GM12878 (cell line): ENCODE results near the gene CNN3. TPM values are rescaled to one million over a fixed set of nuclear protein-coding genes. Genes with fewer than 3 reads are reported as not detected.

ENCODE experiments used
- ATAC-seq: fragments of 200-7000 bp; cut with Tn5 transposase; 3 replicates; pipeline ENCODE4 v1.9.1; 2020; ENCODE audit warnings: mild to moderate bottlenecking, moderate library complexity
- BruUV-seq: library from RNA; stranded (reverse); fragments of 400-500 nt; replicated peaks from 2 replicates; lab custom pipeline; 2021; lab: Mats Ljungman, UMichigan
- CTCF ChIA-PET: fragments of 300-600 bp; sonication (Branson Sonifier 250); formaldehyde crosslinking; extraction: SDS; loops from one replicate; lab custom pipeline; 2021; ENCODE audit warnings: inconsistent platforms; lab: Yijun Ruan, JAX
- POLR2A ChIA-PET: fragments of 350-600 bp; formaldehyde crosslinking; extraction: SDS; loops from one replicate; lab custom pipeline; 2021; ENCODE audit warnings: inconsistent platforms; lab: Charles Lee
- RAD21 ChIA-PET: fragments of 300-600 bp; sonication (Branson Sonifier 250); formaldehyde crosslinking; loops from one replicate; lab custom pipeline; 2023; ENCODE audit warnings: antibody characterized with exemption; ENCODE audit not compliant: unreplicated experiment; lab: Charles Lee
- SMC1A ChIA-PET: fragments of 300-600 bp; sonication (Branson Sonifier 250); formaldehyde crosslinking; loops from one replicate; lab custom pipeline; 2023; ENCODE audit not compliant: unreplicated experiment, uncharacterized antibody; lab: Charles Lee
- DNase-seq: peaks from one replicate; pipeline ENCODE4 v3.0.0-alpha.2; 2011; ENCODE audit warnings: low read depth, low spot score
- FAIRE-seq: peaks from 3 replicates; lab custom pipeline; 2011; peaks lifted over from hg19 to GRCh38; lab: Jason Lieb, UNC
- H2AFZ ChIP-seq: 2 replicates; pipeline ENCODE4 v1.6.0; 2011; ENCODE audit warnings: low read depth, low read length, control low read depth; ENCODE audit not compliant: control insufficient read depth
- H3K27ac ChIP-seq: 2 replicates; pipeline ENCODE4 v1.5.1; 2011; ENCODE audit warnings: control low read depth; ENCODE audit not compliant: control insufficient read depth, insufficient read depth
- H3K27me3 ChIP-seq, 2 experiments: replicated peaks in 1 of 2; 2 replicates each; pipeline versions ENCODE4 v1.6.0 to v1.6.1; 2011; ENCODE audit warnings: low read length in 1 of 2; ENCODE audit not compliant: control insufficient read depth in 2 of 2, insufficient read depth in 2 of 2
- H3K36me3 ChIP-seq, 2 experiments: 2 replicates each; pipeline ENCODE4 v1.5.1; 2011; ENCODE audit warnings: low read length in 1 of 2; ENCODE audit not compliant: control insufficient read depth in 2 of 2, insufficient read depth in 2 of 2
- H3K4me1 ChIP-seq: 2 replicates; pipeline ENCODE4 v1.6.1; 2011; ENCODE audit warnings: mild to moderate bottlenecking, low read length, moderate library complexity, mixed read lengths; ENCODE audit not compliant: control insufficient read depth, insufficient read depth
- H3K4me2 ChIP-seq: 2 replicates; pipeline ENCODE4 v1.6.0; 2011; ENCODE audit warnings: control low read depth; ENCODE audit not compliant: control insufficient read depth, insufficient read depth
- H3K4me3 ChIP-seq: fragments of 200-600 bp; sonication (generic); 2 replicates; pipeline ENCODE4 v1.5.1; 2016
- H3K79me2 ChIP-seq: 2 replicates; pipeline ENCODE4 v1.6.0; 2011; ENCODE audit warnings: low read length; ENCODE audit not compliant: control insufficient read depth, insufficient read depth
- H3K9ac ChIP-seq: 2 replicates; pipeline ENCODE4 v1.8.0; 2011; ENCODE audit warnings: low read length, control low read depth, mixed read lengths; ENCODE audit not compliant: control insufficient read depth, insufficient read depth
- H3K9me3 ChIP-seq: replicated peaks from 3 replicates; pipeline ENCODE4 v1.5.1; 2011; ENCODE audit warnings: mild to moderate bottlenecking, low read length; ENCODE audit not compliant: control insufficient read depth, insufficient read depth
- H4K20me1 ChIP-seq: 2 replicates; pipeline ENCODE4 v1.6.0; 2011; ENCODE audit not compliant: control insufficient read depth, insufficient read depth
- HDAC2 ChIP-seq: fragments of 200-600 bp; sonication (generic); IDR thresholded peaks from 2 replicates; pipeline ENCODE4 v1.6.1; 2017
- LARP7 ChIP-seq: fragments of 450-650 bp; IDR thresholded peaks from 2 replicates; pipeline ENCODE4 v1.6.1; 2017; ENCODE audit warnings: mild to moderate bottlenecking
- MTA2 ChIP-seq: fragments of 450-650 bp; IDR thresholded peaks from 2 replicates; pipeline ENCODE4 v1.6.1; 2016; ENCODE audit warnings: low read depth, mild to moderate bottlenecking, moderate library complexity
- NFIC ChIP-seq: IDR thresholded peaks from 2 replicates; pipeline ENCODE4 v1.6.1; 2012; ENCODE audit warnings: low read depth, mild to moderate bottlenecking, inconsistent platforms, low read length, moderate library complexity
- NFYB ChIP-seq: IDR thresholded peaks from 2 replicates; pipeline ENCODE4 v1.6.1; 2011; ENCODE audit warnings: low read depth, mild to moderate bottlenecking, low read length, improper control_type of control experiment, moderate library complexity; ENCODE audit not compliant: insufficient read depth
- NR2C1 ChIP-seq: fragments of 450-650 bp; IDR thresholded peaks from 2 replicates; pipeline ENCODE4 v1.6.1; 2017; ENCODE audit warnings: antibody characterized with exemption, mild to moderate bottlenecking, moderate library complexity
- SIN3A ChIP-seq: IDR thresholded peaks from 2 replicates; pipeline ENCODE4 v1.6.1; 2012; ENCODE audit warnings: low read depth, low read length, improper control_type of control experiment
- STAT1 ChIP-seq: fragments of 450-650 bp; conservative IDR thresholded peaks from 2 replicates; pipeline ENCODE4 v1.6.1; 2014; ENCODE audit warnings: antibody characterized with exemption, mild to moderate bottlenecking
- SUPT20H ChIP-seq: IDR thresholded peaks from 2 replicates; pipeline ENCODE4 v1.6.1; 2011; ENCODE audit warnings: low read depth, mild to moderate bottlenecking, low read length, moderate library complexity, borderline replicate concordance; ENCODE audit not compliant: control insufficient read depth
- YBX1 ChIP-seq: fragments of 450-650 bp; IDR thresholded peaks from 2 replicates; pipeline ENCODE4 v1.6.1; 2016; ENCODE audit warnings: antibody characterized with exemption
- ZNF217 ChIP-seq: fragments of 450-650 bp; IDR thresholded peaks from 2 replicates; pipeline ENCODE4 v1.6.1; 2017; ENCODE audit warnings: antibody characterized with exemption, mild to moderate bottlenecking
- ZNF274 ChIP-seq: IDR thresholded peaks from one replicate; pipeline ENCODE4 v1.8.0; 2011; ENCODE audit not compliant: insufficient read length, insufficient read depth
- WGBS: methylation state at CpG from one replicate; pipeline ENCODE4 v1.1.6; 2016; ENCODE audit warnings: low lambda C conversion rate; ENCODE audit not compliant: insufficient replicate concordance, insufficient coverage; ENCODE audit errors: missing lambda C conversion rate; 5-methylcytosine and 5-hydroxymethylcytosine counted together
- in situ Hi-C: fragments of 300-500 bp; cut with MboI; formaldehyde crosslinking; loops from 9 replicates; pipeline ENCODE4 v1.14.3; 2018; ENCODE audit warnings: mixed read lengths
- intact Hi-C: fragments of 100-400 bp; cut with micrococcal nuclease; formaldehyde crosslinking; loops from one replicate; pipeline ENCODE4 v1.14.2; 2022; ENCODE audit not compliant: unreplicated experiment
- polyA plus RNA-seq, 11 experiments: library from polyadenylated mRNA; depleted of rRNA in 4 of 11; unstranded in 6 of 11; stranded (reverse) in 5 of 11; fragments of >200 nt; fragmentation: Nextera tagmentation in 4 of 11; fragmentation: Illumina TruSeq in 1 of 11; extraction: Ambion mirVana in 4 of 11; extraction: Trizol in 1 of 11; gene quantifications; 1 replicate in 1 of 11; 2 replicates in 10 of 11; pipeline versions ENCODE4 v1.2.1 to v1.2.3, GENCODE V29; 2011 to 2016; ENCODE audit warnings: inconsistent platforms in 2 of 11, missing spikeins in 2 of 11, low read depth in 1 of 11
- total RNA-seq, 4 experiments: library from RNA; depleted of rRNA in 3 of 4; stranded (reverse); fragments of >200 nt in 3 of 4; fragmentation: Illumina TruSeq in 1 of 4; extraction: Trizol in 1 of 4; gene quantifications; 2 replicates each; pipeline versions ENCODE4 v1.2.1 to v1.2.3, GENCODE V29; 2013 to 2021
- TF ChIP-seq, protein P1 (sequence below): fragments of 450-650 bp; IDR thresholded peaks from 2 replicates; pipeline ENCODE4 v1.6.1; 2016; ENCODE audit warnings: mild to moderate bottlenecking
- TF ChIP-seq, protein P2 (sequence below): fragments of 450-650 bp; formaldehyde crosslinking; IDR thresholded peaks from 2 replicates; pipeline ENCODE4 v1.5.0; 2022; ENCODE audit warnings: mild to moderate bottlenecking, missing genetic modification characterization
- TF ChIP-seq, protein P3 (sequence below): fragments of 450-650 bp; IDR thresholded peaks from 2 replicates; pipeline ENCODE4 v1.6.1; 2017; ENCODE audit warnings: mild to moderate bottlenecking
- TF ChIP-seq, protein P4 (sequence below): fragments of 450-650 bp; formaldehyde crosslinking; IDR thresholded peaks from 2 replicates; pipeline ENCODE4 v1.4.0; 2022; ENCODE audit warnings: mild to moderate bottlenecking, moderate library complexity

Gene CNN3
- total and polyA plus RNA-seq, 10 of the 15 experiments (the other 5 are each of a cell fraction or from before 2014, with no cell fraction given): 0.20 to 48.4 (median 34.3) TPM

DNA sequence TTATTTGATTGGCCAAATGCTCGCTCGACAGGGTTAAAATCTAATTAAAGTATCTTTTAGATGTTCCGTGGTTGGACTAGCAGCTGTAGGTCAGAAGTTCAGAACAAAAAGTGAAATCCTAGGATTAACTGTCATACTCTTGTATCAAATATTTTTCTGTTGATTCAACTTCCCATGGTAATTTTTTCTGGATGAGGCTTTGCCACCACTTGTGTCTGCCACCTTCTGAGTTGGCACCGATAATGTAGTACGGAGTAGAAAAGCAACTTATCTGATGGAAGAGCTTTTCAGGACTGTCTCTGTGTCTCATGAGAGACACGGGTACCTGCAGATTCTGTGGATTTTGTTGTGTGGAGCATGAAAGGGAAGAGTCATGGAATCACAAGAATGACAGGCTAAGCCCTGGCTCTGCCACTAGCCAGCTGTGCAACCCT lies 44.6 kb upstream of the CNN3 start:
- RAD21 ChIA-PET: no interaction called here
- Histone ChIP-seq H2AFZ (no peak overlapping the region), H3K27ac (no peak overlapping the region), H3K4me3 (no peak overlapping the region), H3K4me2 (no peak overlapping the region), H3K4me1 (no peaks in the 10 kb centered on the region), H4K20me1 (no peaks in the 10 kb centered on the region), H3K79me2 (no peaks in the 10 kb centered on the region), H3K36me3 (no peaks in the 10 kb centered on the region), H3K9ac (no peak overlapping the region), H3K9me3 (no peaks in the 10 kb centered on the region), H3K27me3 (no peaks in the 10 kb centered on the region)
- in situ Hi-C loops (no loop called here), intact Hi-C loops (no loop called here)
- ATAC-seq (no peak), DNase-seq (no peak), FAIRE-seq (no peak)
- POLR2A ChIA-PET: interaction anchor here (1.0 kb wide), 1 partner anchor 28 kb away, joined by 5 read pairs; no protein-coding TSS in a partner anchor
- no TSS peak for BruUV-seq
- CTCF ChIA-PET: no interaction called here
- WGBS: 80% methylated on average over 6 of the region's 6 CpGs
- SMC1A ChIA-PET: interaction anchor here (1.0 to 1.2 kb wide), 2 partner anchors 31 to 109 kb away, joined by 3 read pairs; no protein-coding TSS in a partner anchor
- TF ChIP-seq MTA2 (no peak), NFIC (no peak), SIN3A (no peak), HDAC2 (no peak), NFYB (no peak), LARP7 (no peak), ZNF217 (no peak), ZNF274 (no peak), STAT1 (no peak), YBX1 (no peak), SUPT20H (no peak), NR2C1 (no peak)
- TF ChIP-seq, protein P1, sequence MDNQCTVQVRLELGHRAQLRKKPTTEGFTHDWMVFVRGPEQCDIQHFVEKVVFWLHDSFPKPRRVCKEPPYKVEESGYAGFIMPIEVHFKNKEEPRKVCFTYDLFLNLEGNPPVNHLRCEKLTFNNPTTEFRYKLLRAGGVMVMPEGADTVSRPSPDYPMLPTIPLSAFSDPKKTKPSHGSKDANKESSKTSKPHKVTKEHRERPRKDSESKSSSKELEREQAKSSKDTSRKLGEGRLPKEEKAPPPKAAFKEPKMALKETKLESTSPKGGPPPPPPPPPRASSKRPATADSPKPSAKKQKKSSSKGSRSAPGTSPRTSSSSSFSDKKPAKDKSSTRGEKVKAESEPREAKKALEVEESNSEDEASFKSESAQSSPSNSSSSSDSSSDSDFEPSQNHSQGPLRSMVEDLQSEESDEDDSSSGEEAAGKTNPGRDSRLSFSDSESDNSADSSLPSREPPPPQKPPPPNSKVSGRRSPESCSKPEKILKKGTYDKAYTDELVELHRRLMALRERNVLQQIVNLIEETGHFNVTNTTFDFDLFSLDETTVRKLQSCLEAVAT: no peak
- TF ChIP-seq, protein P2, sequence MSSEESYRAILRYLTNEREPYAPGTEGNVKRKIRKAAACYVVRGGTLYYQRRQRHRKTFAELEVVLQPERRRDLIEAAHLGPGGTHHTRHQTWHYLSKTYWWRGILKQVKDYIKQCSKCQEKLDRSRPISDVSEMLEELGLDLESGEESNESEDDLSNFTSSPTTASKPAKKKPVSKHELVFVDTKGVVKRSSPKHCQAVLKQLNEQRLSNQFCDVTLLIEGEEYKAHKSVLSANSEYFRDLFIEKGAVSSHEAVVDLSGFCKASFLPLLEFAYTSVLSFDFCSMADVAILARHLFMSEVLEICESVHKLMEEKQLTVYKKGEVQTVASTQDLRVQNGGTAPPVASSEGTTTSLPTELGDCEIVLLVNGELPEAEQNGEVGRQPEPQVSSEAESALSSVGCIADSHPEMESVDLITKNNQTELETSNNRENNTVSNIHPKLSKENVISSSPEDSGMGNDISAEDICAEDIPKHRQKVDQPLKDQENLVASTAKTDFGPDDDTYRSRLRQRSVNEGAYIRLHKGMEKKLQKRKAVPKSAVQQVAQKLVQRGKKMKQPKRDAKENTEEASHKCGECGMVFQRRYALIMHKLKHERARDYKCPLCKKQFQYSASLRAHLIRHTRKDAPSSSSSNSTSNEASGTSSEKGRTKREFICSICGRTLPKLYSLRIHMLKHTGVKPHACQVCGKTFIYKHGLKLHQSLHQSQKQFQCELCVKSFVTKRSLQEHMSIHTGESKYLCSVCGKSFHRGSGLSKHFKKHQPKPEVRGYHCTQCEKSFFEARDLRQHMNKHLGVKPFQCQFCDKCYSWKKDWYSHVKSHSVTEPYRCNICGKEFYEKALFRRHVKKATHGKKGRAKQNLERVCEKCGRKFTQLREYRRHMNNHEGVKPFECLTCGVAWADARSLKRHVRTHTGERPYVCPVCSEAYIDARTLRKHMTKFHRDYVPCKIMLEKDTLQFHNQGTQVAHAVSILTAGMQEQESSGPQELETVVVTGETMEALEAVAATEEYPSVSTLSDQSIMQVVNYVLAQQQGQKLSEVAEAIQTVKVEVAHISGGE (CRISPR knock-in tag): no peak
- TF ChIP-seq, protein P3, sequence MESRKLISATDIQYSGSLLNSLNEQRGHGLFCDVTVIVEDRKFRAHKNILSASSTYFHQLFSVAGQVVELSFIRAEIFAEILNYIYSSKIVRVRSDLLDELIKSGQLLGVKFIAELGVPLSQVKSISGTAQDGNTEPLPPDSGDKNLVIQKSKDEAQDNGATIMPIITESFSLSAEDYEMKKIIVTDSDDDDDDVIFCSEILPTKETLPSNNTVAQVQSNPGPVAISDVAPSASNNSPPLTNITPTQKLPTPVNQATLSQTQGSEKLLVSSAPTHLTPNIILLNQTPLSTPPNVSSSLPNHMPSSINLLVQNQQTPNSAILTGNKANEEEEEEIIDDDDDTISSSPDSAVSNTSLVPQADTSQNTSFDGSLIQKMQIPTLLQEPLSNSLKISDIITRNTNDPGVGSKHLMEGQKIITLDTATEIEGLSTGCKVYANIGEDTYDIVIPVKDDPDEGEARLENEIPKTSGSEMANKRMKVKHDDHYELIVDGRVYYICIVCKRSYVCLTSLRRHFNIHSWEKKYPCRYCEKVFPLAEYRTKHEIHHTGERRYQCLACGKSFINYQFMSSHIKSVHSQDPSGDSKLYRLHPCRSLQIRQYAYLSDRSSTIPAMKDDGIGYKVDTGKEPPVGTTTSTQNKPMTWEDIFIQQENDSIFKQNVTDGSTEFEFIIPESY: no peak
- TF ChIP-seq, protein P4, sequence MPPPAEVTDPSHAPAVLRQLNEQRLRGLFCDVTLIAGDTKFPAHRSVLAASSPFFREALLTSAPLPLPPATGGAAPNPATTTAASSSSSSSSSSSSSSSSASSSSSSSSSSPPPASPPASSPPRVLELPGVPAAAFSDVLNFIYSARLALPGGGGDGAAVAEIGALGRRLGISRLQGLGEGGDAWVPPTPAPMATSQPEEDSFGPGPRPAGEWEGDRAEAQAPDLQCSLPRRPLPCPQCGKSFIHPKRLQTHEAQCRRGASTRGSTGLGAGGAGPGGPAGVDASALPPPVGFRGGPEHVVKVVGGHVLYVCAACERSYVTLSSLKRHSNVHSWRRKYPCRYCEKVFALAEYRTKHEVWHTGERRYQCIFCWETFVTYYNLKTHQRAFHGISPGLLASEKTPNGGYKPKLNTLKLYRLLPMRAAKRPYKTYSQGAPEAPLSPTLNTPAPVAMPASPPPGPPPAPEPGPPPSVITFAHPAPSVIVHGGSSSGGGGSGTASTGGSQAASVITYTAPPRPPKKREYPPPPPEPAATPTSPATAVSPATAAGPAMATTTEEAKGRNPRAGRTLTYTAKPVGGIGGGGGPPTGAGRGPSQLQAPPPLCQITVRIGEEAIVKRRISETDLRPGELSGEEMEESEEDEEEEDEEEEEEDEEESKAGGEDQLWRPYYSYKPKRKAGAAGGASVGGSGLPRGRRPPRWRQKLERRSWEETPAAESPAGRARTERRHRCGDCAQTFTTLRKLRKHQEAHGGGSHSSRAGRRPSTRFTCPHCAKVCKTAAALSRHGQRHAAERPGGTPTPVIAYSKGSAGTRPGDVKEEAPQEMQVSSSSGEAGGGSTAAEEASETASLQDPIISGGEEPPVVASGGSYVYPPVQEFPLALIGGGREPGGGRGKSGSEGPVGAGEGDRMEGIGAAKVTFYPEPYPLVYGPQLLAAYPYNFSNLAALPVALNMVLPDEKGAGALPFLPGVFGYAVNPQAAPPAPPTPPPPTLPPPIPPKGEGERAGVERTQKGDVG (CRISPR knock-in tag): no peak
